ENCODE measurements around the gene SLC4A1AP. TPM values are rescaled to one million over a fixed set of nuclear protein-coding genes. Genes with fewer than 3 reads are reported as not detected.
"Not testable (repeated sequence)": the region's sequence is repeated elsewhere in the genome, so short reads cannot be mapped to it uniquely, and the experiment has no call there.

SLC4A1AP gene
- total RNA-seq, 1 donor = 27.9 TPM

- Histone ChIP-seq H3K4me1 (ENCODE audit: insufficient read depth, low read length) (no peaks in the 10 kb centered on the region), H3K79me2 (ENCODE audit: insufficient read depth, low read length) (peaks cover 4% of the 10 kb centered on the region), H2AFZ (ENCODE audit: low read length) (no peak overlapping the region), H3K4me3 (ENCODE audit: insufficient read depth, low read length) (no peak overlapping the region), H3K27ac (ENCODE audit: low read depth, low read length) (no peak overlapping the region), H3K9me3 (ENCODE audit: low read depth, low read length) (no peaks in the 10 kb centered on the region), H3K36me3 (ENCODE audit: insufficient read depth, low read length) (peaks cover 47% of the 10 kb centered on the region), H4K20me1 (ENCODE audit: insufficient read depth, low read length) (no peaks in the 10 kb centered on the region), H3K4me2 (ENCODE audit: insufficient read depth, low read length) (no peak overlapping the region), H3K27me3 (ENCODE audit: insufficient read depth, low read length) (no peaks in the 10 kb centered on the region)
- no peak for DNase-seq (ENCODE audit: insufficient read length, low spot score, missing footprints)
- TF ChIP-seq CTCF (IDR thresholded peaks at IDR 0.05; ENCODE audit: extremely low read depth, low read depth, low read length) = no peak
These were observed 7.5 kb downstream of the SLC4A1AP start for GRCh38 chr2:27671235-27671634.

GRCh38 chr2:27672723-27673486 is 9.2 kb downstream of the SLC4A1AP start:
- H3K4me2 ChIP-seq (ENCODE audit: insufficient read depth, low read length) = no peak overlapping the region
- no peak overlapping the region for H3K4me3 ChIP-seq (ENCODE audit: insufficient read depth, low read length)
- no peaks in the 10 kb centered on the region for H4K20me1 ChIP-seq (ENCODE audit: insufficient read depth, low read length)
- peaks cover 2% of the 10 kb centered on the region for H3K79me2 ChIP-seq (ENCODE audit: insufficient read depth, low read length)
- peaks cover 52% of the 10 kb centered on the region for H3K36me3 ChIP-seq (ENCODE audit: insufficient read depth, low read length)
- H3K4me1 ChIP-seq (ENCODE audit: insufficient read depth, low read length) = no peaks in the 10 kb centered on the region
- no peaks in the 10 kb centered on the region for H3K9me3 ChIP-seq (ENCODE audit: low read depth, low read length)
- DNase-seq (ENCODE audit: insufficient read length, low spot score, missing footprints) = no peak
- no peak overlapping the region for H2AFZ ChIP-seq (ENCODE audit: low read length)
- TF ChIP-seq CTCF (IDR thresholded peaks at IDR 0.05; ENCODE audit: extremely low read depth, low read depth, low read length) = no peak
- no peaks in the 10 kb centered on the region for H3K27me3 ChIP-seq (ENCODE audit: insufficient read depth, low read length)
- no peak overlapping the region for H3K27ac ChIP-seq (ENCODE audit: low read depth, low read length)

GRCh38 chr2:27680571-27680970 is 16.9 kb downstream of the SLC4A1AP start:
- Histone ChIP-seq H3K4me3 (ENCODE audit: insufficient read depth, low read length) (no peak overlapping the region), H3K4me1 (ENCODE audit: insufficient read depth, low read length) (peaks cover 30% of the 10 kb centered on the region), H3K9me3 (ENCODE audit: low read depth, low read length) (no peaks in the 10 kb centered on the region), H3K79me2 (ENCODE audit: insufficient read depth, low read length) (no peaks in the 10 kb centered on the region), H2AFZ (ENCODE audit: low read length) (no peak overlapping the region), H3K4me2 (ENCODE audit: insufficient read depth, low read length) (no peak overlapping the region), H3K36me3 (ENCODE audit: insufficient read depth, low read length) (peaks cover 47% of the 10 kb centered on the region), H3K27ac (ENCODE audit: low read depth, low read length) (peak overlapping the region; percentile 96), H4K20me1 (ENCODE audit: insufficient read depth, low read length) (no peaks in the 10 kb centered on the region), H3K27me3 (ENCODE audit: insufficient read depth, low read length) (no peaks in the 10 kb centered on the region)
- no peak for TF ChIP-seq CTCF (IDR thresholded peaks at IDR 0.05; ENCODE audit: extremely low read depth, low read depth, low read length)
- DNase-seq (ENCODE audit: insufficient read length, low spot score, missing footprints) = no peak

- no peak overlapping the region for H3K4me3 ChIP-seq (ENCODE audit: insufficient read depth, low read length)
These were observed 18.2 kb downstream of the SLC4A1AP start for GRCh38 chr2:27681841-27682240.

GRCh38 chr2:27682334-27682771 is 18.7 kb downstream of the SLC4A1AP start:
- H3K36me3 ChIP-seq (ENCODE audit: insufficient read depth, low read length) = peaks cover 50% of the 10 kb centered on the region
- peak overlapping the region; percentile 77 for H3K4me2 ChIP-seq (ENCODE audit: insufficient read depth, low read length)

More at GRCh38 chr2:27681841-27682240, 18.2 kb downstream of the SLC4A1AP start:
- peak overlapping the region; percentile 96 for H3K27ac ChIP-seq (ENCODE audit: low read depth, low read length)
- H3K4me1 ChIP-seq (ENCODE audit: insufficient read depth, low read length) = peaks cover 30% of the 10 kb centered on the region
- no peak for DNase-seq (ENCODE audit: insufficient read length, low spot score, missing footprints)
- H3K9me3 ChIP-seq (ENCODE audit: low read depth, low read length) = no peaks in the 10 kb centered on the region
- H3K36me3 ChIP-seq (ENCODE audit: insufficient read depth, low read length) = peaks cover 52% of the 10 kb centered on the region
- no peaks in the 10 kb centered on the region for H4K20me1 ChIP-seq (ENCODE audit: insufficient read depth, low read length)
- peak overlapping the region; percentile 77 for H3K4me2 ChIP-seq (ENCODE audit: insufficient read depth, low read length)
- TF ChIP-seq CTCF (IDR thresholded peaks at IDR 0.05; ENCODE audit: extremely low read depth, low read depth, low read length) = no peak
- H2AFZ ChIP-seq (ENCODE audit: low read length) = no peak overlapping the region
- no peaks in the 10 kb centered on the region for H3K27me3 ChIP-seq (ENCODE audit: insufficient read depth, low read length)
- no peaks in the 10 kb centered on the region for H3K79me2 ChIP-seq (ENCODE audit: insufficient read depth, low read length)

More at GRCh38 chr2:27682334-27682771, 18.7 kb downstream of the SLC4A1AP start:
- DNase-seq (ENCODE audit: insufficient read length, low spot score, missing footprints); H3K4me3 ChIP-seq (ENCODE audit: insufficient read depth, low read length); H3K79me2 ChIP-seq (ENCODE audit: insufficient read depth, low read length); H3K9me3 ChIP-seq (ENCODE audit: low read depth, low read length); H3K27me3 ChIP-seq (ENCODE audit: insufficient read depth, low read length); H2AFZ ChIP-seq (ENCODE audit: low read length); H4K20me1 ChIP-seq (ENCODE audit: insufficient read depth, low read length): not testable (repeated sequence)
- Histone ChIP-seq H3K4me1 (ENCODE audit: insufficient read depth, low read length) (peaks cover 30% of the 10 kb centered on the region), H3K27ac (ENCODE audit: low read depth, low read length) (peak overlapping the region; percentile 96)
